HepG2 (cell line): ENCODE data around the gene SNRNP48. TPM values are rescaled to one million over a fixed set of nuclear protein-coding genes. Genes with fewer than 3 reads are reported as not detected.
A peak's percentile ranks its signal among the peaks of the same experiment; 100 is the strongest.

Source experiments
- ARNT ChIP-seq: fragments of 450-650 bp; IDR thresholded peaks from 2 replicates; pipeline ENCODE4 v1.6.1; 2017
- ATF1 ChIP-seq: IDR thresholded peaks from 2 replicates; pipeline ENCODE4 v1.6.1; 2016; ENCODE audit warnings: mild to moderate bottlenecking, control low read depth
- GLI4 ChIP-seq: sonication (generic); formaldehyde crosslinking; IDR thresholded peaks from 2 replicates; pipeline ENCODE4 v1.5.1; 2020; ENCODE audit warnings: missing genetic modification reagents, mild to moderate bottlenecking, moderate library complexity, borderline replicate concordance
- JUN ChIP-seq: sonication (generic); formaldehyde crosslinking; IDR thresholded peaks from 2 replicates; pipeline ENCODE4 v1.4.0; 2020; ENCODE audit warnings: mild to moderate bottlenecking, missing genetic modification reagents
- KDM1A ChIP-seq: IDR thresholded peaks from 2 replicates; pipeline ENCODE4 v1.6.1; 2016; ENCODE audit warnings: missing compliant biosample characterization
- KLF9 ChIP-seq: IDR thresholded peaks from 2 replicates; pipeline ENCODE4 v1.6.1; 2016; ENCODE audit warnings: low read depth
- MXI1 ChIP-seq: IDR thresholded peaks from 3 replicates; pipeline ENCODE4 v1.6.1; 2012; ENCODE audit warnings: low read depth, low read length, inconsistent platforms, borderline replicate concordance
- POLR2AphosphoS2 ChIP-seq: IDR thresholded peaks from 2 replicates; pipeline ENCODE4 v1.6.1; 2011; ENCODE audit warnings: low read depth, low read length, improper control_type of control experiment
- TSC22D2 ChIP-seq: sonication (generic); formaldehyde crosslinking; IDR thresholded peaks from 2 replicates; pipeline ENCODE4 v1.5.1; 2020; ENCODE audit warnings: missing genetic modification reagents, mild to moderate bottlenecking, borderline replicate concordance
- ZNF572 ChIP-seq: sonication (generic); formaldehyde crosslinking; IDR thresholded peaks from 2 replicates; pipeline ENCODE4 v1.5.1; 2020; ENCODE audit warnings: mild to moderate bottlenecking, missing genetic modification reagents
- ZNF773 ChIP-seq: sonication (generic); formaldehyde crosslinking; IDR thresholded peaks from 2 replicates; pipeline ENCODE4 v1.4.0; 2020; ENCODE audit warnings: missing genetic modification reagents, borderline replicate concordance
- ZNF839 ChIP-seq: sonication (generic); formaldehyde crosslinking; IDR thresholded peaks from 2 replicates; pipeline ENCODE4 v1.4.0; 2020; ENCODE audit warnings: missing genetic modification reagents, mild to moderate bottlenecking, borderline replicate concordance
- ZNF850 ChIP-seq: sonication (generic); formaldehyde crosslinking; conservative IDR thresholded peaks from 2 replicates; pipeline ENCODE4 v1.9.0; 2021; ENCODE audit warnings: mild to moderate bottlenecking, missing genetic modification reagents
- ZSCAN22 ChIP-seq: sonication (generic); formaldehyde crosslinking; IDR thresholded peaks from 2 replicates; pipeline ENCODE4 v1.4.0; 2020; ENCODE audit warnings: mild to moderate bottlenecking, missing genetic modification reagents
- polyA plus RNA-seq, 8 experiments: library from polyadenylated mRNA; depleted of rRNA in 3 of 8; stranded (reverse) in 7 of 8; unstranded in 1 of 8; fragments of >200 nt; fragmentation: Illumina TruSeq in 4 of 8; extraction: Trizol in 4 of 8; gene quantifications; 2 replicates each; pipeline versions ENCODE4 v1.2.1 to v1.2.3, GENCODE V29; 2011 to 2016; ENCODE audit warnings: low read depth in 4 of 8, missing spikeins in 1 of 8, mixed read lengths in 1 of 8; ENCODE audit not compliant: insufficient read depth in 1 of 8
- total RNA-seq, 5 experiments: library from RNA; depleted of rRNA; stranded (reverse); fragments of >200 nt; fragmentation: Illumina TruSeq; extraction: Trizol; gene quantifications; 2 replicates each; pipeline ENCODE4 v1.2.3, GENCODE V29; 2016; ENCODE audit warnings: low read depth in 1 of 5
- TF ChIP-seq, protein P1 (sequence below): sonication (generic); formaldehyde crosslinking; IDR thresholded peaks from 2 replicates; pipeline ENCODE4 v1.5.0; 2020; ENCODE audit warnings: mild to moderate bottlenecking, missing genetic modification reagents, borderline replicate concordance
- TF ChIP-seq, protein P2 (sequence below): sonication (generic); formaldehyde crosslinking; IDR thresholded peaks from 2 replicates; pipeline ENCODE4 v1.5.1; 2020; ENCODE audit warnings: mild to moderate bottlenecking, missing genetic modification reagents, moderate library complexity
- TF ChIP-seq, protein P3 (sequence below): sonication (generic); formaldehyde crosslinking; IDR thresholded peaks from 2 replicates; pipeline ENCODE4 v1.4.0; 2020; ENCODE audit warnings: missing genetic modification reagents
- TF ChIP-seq, protein P4 (sequence below): sonication (generic); formaldehyde crosslinking; IDR thresholded peaks from 2 replicates; pipeline ENCODE4 v1.4.0; 2020; ENCODE audit warnings: missing genetic modification reagents

SNRNP48 gene
- total and polyA plus RNA-seq, 2 of the 13 experiments (the other 11 are each of a cell fraction or from before 2014, with no cell fraction given) = 17.5 to 47.5 TPM

DNA sequence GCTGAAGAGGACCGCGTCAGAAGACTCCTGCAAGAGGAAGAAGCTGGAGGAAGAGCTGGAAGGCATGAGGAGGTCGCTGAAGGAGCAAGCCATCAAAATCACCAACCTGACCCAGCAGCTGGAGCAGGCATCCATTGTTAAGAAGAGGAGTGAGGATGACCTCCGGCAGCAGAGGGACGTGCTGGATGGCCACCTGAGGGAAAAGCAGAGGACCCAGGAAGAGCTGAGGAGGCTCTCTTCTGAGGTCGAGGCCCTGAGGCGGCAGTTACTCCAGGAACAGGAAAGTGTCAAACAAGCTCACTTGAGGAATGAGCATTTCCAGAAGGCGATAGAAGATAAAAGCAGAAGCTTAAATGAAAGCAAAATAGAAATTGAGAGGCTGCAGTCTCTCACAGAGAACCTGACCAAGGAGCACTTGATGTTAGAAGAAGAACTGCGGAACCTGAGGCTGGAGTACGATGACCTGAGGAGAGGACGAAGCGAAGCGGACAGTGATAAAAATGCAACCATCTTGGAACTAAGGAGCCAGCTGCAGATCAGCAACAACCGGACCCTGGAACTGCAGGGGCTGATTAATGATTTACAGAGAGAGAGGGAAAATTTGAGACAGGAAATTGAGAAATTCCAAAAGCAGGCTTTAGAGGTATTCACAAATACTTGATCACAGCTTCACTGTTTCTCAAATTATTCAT lies 8.9 kb upstream of the SNRNP48 start (continued):
- TF ChIP-seq, protein P1, sequence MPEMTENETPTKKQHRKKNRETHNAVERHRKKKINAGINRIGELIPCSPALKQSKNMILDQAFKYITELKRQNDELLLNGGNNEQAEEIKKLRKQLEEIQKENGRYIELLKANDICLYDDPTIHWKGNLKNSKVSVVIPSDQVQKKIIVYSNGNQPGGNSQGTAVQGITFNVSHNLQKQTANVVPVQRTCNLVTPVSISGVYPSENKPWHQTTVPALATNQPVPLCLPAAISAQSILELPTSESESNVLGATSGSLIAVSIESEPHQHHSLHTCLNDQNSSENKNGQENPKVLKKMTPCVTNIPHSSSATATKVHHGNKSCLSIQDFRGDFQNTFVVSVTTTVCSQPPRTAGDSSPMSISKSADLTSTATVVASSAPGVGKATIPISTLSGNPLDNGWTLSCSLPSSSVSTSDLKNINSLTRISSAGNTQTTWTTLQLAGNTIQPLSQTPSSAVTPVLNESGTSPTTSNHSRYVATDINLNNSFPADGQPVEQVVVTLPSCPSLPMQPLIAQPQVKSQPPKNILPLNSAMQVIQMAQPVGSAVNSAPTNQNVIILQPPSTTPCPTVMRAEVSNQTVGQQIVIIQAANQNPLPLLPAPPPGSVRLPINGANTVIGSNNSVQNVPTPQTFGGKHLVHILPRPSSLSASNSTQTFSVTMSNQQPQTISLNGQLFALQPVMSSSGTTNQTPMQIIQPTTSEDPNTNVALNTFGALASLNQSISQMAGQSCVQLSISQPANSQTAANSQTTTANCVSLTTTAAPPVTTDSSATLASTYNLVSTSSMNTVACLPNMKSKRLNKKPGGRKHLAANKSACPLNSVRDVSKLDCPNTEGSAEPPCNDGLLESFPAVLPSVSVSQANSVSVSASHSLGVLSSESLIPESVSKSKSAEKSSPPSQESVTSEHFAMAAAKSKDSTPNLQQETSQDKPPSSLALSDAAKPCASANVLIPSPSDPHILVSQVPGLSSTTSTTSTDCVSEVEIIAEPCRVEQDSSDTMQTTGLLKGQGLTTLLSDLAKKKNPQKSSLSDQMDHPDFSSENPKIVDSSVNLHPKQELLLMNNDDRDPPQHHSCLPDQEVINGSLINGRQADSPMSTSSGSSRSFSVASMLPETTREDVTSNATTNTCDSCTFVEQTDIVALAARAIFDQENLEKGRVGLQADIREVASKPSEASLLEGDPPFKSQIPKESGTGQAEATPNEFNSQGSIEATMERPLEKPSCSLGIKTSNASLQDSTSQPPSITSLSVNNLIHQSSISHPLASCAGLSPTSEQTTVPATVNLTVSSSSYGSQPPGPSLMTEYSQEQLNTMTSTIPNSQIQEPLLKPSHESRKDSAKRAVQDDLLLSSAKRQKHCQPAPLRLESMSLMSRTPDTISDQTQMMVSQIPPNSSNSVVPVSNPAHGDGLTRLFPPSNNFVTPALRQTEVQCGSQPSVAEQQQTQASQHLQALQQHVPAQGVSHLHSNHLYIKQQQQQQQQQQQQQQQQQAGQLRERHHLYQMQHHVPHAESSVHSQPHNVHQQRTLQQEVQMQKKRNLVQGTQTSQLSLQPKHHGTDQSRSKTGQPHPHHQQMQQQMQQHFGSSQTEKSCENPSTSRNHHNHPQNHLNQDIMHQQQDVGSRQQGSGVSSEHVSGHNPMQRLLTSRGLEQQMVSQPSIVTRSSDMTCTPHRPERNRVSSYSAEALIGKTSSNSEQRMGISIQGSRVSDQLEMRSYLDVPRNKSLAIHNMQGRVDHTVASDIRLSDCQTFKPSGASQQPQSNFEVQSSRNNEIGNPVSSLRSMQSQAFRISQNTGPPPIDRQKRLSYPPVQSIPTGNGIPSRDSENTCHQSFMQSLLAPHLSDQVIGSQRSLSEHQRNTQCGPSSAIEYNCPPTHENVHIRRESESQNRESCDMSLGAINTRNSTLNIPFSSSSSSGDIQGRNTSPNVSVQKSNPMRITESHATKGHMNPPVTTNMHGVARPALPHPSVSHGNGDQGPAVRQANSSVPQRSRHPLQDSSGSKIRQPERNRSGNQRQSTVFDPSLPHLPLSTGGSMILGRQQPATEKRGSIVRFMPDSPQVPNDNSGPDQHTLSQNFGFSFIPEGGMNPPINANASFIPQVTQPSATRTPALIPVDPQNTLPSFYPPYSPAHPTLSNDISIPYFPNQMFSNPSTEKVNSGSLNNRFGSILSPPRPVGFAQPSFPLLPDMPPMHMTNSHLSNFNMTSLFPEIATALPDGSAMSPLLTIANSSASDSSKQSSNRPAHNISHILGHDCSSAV (CRISPR knock-in tag) = no peak
- TF ChIP-seq ZNF572 (CRISPR knock-in tag) = 0 out of 2 replicates have a peak, but pooled peaks have one; percentile 57
- TF ChIP-seq, protein P2, sequence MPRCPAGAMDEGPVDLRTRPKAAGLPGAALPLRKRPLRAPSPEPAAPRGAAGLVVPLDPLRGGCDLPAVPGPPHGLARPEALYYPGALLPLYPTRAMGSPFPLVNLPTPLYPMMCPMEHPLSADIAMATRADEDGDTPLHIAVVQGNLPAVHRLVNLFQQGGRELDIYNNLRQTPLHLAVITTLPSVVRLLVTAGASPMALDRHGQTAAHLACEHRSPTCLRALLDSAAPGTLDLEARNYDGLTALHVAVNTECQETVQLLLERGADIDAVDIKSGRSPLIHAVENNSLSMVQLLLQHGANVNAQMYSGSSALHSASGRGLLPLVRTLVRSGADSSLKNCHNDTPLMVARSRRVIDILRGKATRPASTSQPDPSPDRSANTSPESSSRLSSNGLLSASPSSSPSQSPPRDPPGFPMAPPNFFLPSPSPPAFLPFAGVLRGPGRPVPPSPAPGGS (CRISPR knock-in tag) = no peak
- TF ChIP-seq GLI4 (CRISPR knock-in tag) = no peak
- 0 out of 2 replicates have a peak, but pooled peaks have one; percentile 30 for TF ChIP-seq TSC22D2 (CRISPR knock-in tag)
- no peak for TF ChIP-seq JUN (CRISPR knock-in tag)
- TF ChIP-seq POLR2AphosphoS2 = no peak
- TF ChIP-seq, protein P3, sequence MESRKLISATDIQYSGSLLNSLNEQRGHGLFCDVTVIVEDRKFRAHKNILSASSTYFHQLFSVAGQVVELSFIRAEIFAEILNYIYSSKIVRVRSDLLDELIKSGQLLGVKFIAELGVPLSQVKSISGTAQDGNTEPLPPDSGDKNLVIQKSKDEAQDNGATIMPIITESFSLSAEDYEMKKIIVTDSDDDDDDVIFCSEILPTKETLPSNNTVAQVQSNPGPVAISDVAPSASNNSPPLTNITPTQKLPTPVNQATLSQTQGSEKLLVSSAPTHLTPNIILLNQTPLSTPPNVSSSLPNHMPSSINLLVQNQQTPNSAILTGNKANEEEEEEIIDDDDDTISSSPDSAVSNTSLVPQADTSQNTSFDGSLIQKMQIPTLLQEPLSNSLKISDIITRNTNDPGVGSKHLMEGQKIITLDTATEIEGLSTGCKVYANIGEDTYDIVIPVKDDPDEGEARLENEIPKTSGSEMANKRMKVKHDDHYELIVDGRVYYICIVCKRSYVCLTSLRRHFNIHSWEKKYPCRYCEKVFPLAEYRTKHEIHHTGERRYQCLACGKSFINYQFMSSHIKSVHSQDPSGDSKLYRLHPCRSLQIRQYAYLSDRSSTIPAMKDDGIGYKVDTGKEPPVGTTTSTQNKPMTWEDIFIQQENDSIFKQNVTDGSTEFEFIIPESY (CRISPR knock-in tag) = no peak; the same call in 1 of the 2 replicates
- TF ChIP-seq ZNF850 (CRISPR knock-in tag) = no peak
- TF ChIP-seq, protein P4, sequence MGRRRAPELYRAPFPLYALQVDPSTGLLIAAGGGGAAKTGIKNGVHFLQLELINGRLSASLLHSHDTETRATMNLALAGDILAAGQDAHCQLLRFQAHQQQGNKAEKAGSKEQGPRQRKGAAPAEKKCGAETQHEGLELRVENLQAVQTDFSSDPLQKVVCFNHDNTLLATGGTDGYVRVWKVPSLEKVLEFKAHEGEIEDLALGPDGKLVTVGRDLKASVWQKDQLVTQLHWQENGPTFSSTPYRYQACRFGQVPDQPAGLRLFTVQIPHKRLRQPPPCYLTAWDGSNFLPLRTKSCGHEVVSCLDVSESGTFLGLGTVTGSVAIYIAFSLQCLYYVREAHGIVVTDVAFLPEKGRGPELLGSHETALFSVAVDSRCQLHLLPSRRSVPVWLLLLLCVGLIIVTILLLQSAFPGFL (CRISPR knock-in tag) = no peak
- no peak for TF ChIP-seq KDM1A (CRISPR knock-in tag)
- TF ChIP-seq MXI1 = no peak
- TF ChIP-seq ZNF839 (CRISPR knock-in tag) = no peak
- TF ChIP-seq KLF9 (CRISPR knock-in tag) = no peak
- TF ChIP-seq ATF1 (CRISPR knock-in tag) = no peak
- no peak for TF ChIP-seq ZNF773 (CRISPR knock-in tag)
- no peak for TF ChIP-seq ZSCAN22 (CRISPR knock-in tag)
- no peak for TF ChIP-seq ARNT
